Activated T-helper 1 cell treated with Interleukin-2 at 50 U/mL for 16 hours (primary cell): ENCODE data around the gene IL1RL1.

ENCODE experiments used
- DNase-seq: peaks from one replicate; pipeline ENCODE4 v3.0.0-alpha.2; 2020; ENCODE audit warnings: low read depth

The IL1RL1 gene

GRCh38 chr2:102337012-102337411 lies 25.6 kb downstream of the IL1RL1 start:
- DNase-seq: no peak

GRCh38 chr2:102337481-102338386 lies 26.4 kb downstream of the IL1RL1 start:
- DNase-seq: no peak

GRCh38 chr2:102340778-102341177 lies 29.4 kb downstream of the IL1RL1 start:
- DNase-seq: no peak

GRCh38 chr2:102342888-102343287 lies 31.5 kb downstream of the IL1RL1 start:
- DNase-seq: no peak

GRCh38 chr2:102344397-102344796 lies 33.0 kb downstream of the IL1RL1 start:
- no peak for DNase-seq

GRCh38 chr2:102345329-102345920 lies 34.1 kb downstream of the IL1RL1 start:
- no peak for DNase-seq

- no peak for DNase-seq
Measured at GRCh38 chr2:102346381-102347130, 35.2 kb downstream of the IL1RL1 start.

GRCh38 chr2:102350137-102350793 lies 38.9 kb downstream of the IL1RL1 start:
- no peak for DNase-seq

GRCh38 chr2:102355526-102356380 lies 44.4 kb downstream of the IL1RL1 start, which contains the start of gene IL18R1:
TSS of gene IL18R1 (plus strand) at chr2:102355796. CDS start at chr2:102362661, 6,865 bp downstream.
- DNase-seq: peak; percentile 54

- DNase-seq: no peak
Measured at GRCh38 chr2:102356381-102356712, 45.0 kb downstream of the IL1RL1 start.

- no peak for DNase-seq
Measured at GRCh38 chr2:102356741-102357140, 45.4 kb downstream of the IL1RL1 start.

- DNase-seq: no peak
Measured at GRCh38 chr2:102357937-102358336, 46.6 kb downstream of the IL1RL1 start.

GRCh38 chr2:102358496-102358895 lies 47.1 kb downstream of the IL1RL1 start:
- no peak for DNase-seq

- no peak for DNase-seq
Measured at GRCh38 chr2:102359527-102359926, 48.2 kb downstream of the IL1RL1 start.

- no peak for DNase-seq
Measured at GRCh38 chr2:102361632-102362241, 50.4 kb downstream of the IL1RL1 start.

- DNase-seq: no peak
Measured at GRCh38 chr2:102365763-102366162, 54.4 kb downstream of the IL1RL1 start.

- no peak for DNase-seq
Measured at GRCh38 chr2:102366406-102367112, 55.2 kb downstream of the IL1RL1 start.

- DNase-seq: no peak
Measured at GRCh38 chr2:102367331-102367971, 56.1 kb downstream of the IL1RL1 start.

GRCh38 chr2:102368461-102369109 lies 57.2 kb downstream of the IL1RL1 start:
- no peak for DNase-seq
